ENCODE data around the gene PIK3CB. TPM values are rescaled to one million over a fixed set of nuclear protein-coding genes. Genes with fewer than 3 reads are reported as not detected.

The PIK3CB gene
- total and polyA plus RNA-seq, 2 of the 8 experiments (the other 6 are each of a cell fraction or from before 2014, with no cell fraction given) = 8.3 to 35.2 TPM

GRCh38 chr3:138873471-138874278, 38.9 kb upstream of the PIK3CB start:
- H2BK5ac ChIP-seq (ENCODE audit: low read depth, low read length) = no peak overlapping the region
- no peaks in the 10 kb centered on the region for H3K27me3 ChIP-seq (replicated peaks in 1 of 4; ENCODE audit: control insufficient read depth in 3 of 4, extremely low read depth in 1 of 4, insufficient read depth in 3 of 4, low read length in 3 of 4)
- ChIA-PET CTCF (ENCODE audit: partially characterized antibody) (interaction anchor here (1.9 kb wide), 1 partner anchor 17 kb away, joined by 6 read pairs; no protein-coding TSS in a partner anchor), POLR2A (ENCODE audit: partially characterized antibody) (no interaction called here)
- WGBS, 2 experiments (ENCODE audit: extremely low coverage in 1 of 2, insufficient coverage in 1 of 2, insufficient read length in 1 of 2, insufficient replicate concordance in 2 of 2, low coverage in 1 of 2, low lambda C conversion rate in 2 of 2, missing lambda C conversion rate in 1 of 2) = 81% methylated on average over 10 of the region's 10 CpGs; no CpG with 5 or more reads in 1 of the 2 experiments
- H4K20me1 ChIP-seq (replicated peaks in 1 of 2; ENCODE audit: control insufficient read depth in 1 of 2, insufficient read depth in 2 of 2, low read length in 2 of 2) = no peaks in the 10 kb centered on the region
- no peak overlapping the region for H3K4me2 ChIP-seq (ENCODE audit: insufficient read depth in 1 of 2, low read depth in 2 of 2, low read length in 2 of 2)
- H2BK15ac ChIP-seq (ENCODE audit: low read length) = no peak overlapping the region
- no peak overlapping the region for H2BK12ac ChIP-seq (ENCODE audit: low read depth, low read length)
- H3K18ac ChIP-seq (ENCODE audit: extremely low read depth, low read length) = no peak overlapping the region
- no peak overlapping the region for H3K27ac ChIP-seq (ENCODE audit: low read depth, low read length)
- no peak overlapping the region for H3K14ac ChIP-seq (ENCODE audit: insufficient read length)
- no peak overlapping the region for H4K5ac ChIP-seq (ENCODE audit: insufficient read length, low read depth, low read length)
- H2AK5ac ChIP-seq (ENCODE audit: low read depth, low read length) = no peak overlapping the region
- no peaks in the 10 kb centered on the region for H3K36me3 ChIP-seq (ENCODE audit: control insufficient read depth in 2 of 4, insufficient read depth in 4 of 4, low read length in 3 of 4)
- H3K79me2 ChIP-seq (ENCODE audit: control insufficient read depth in 1 of 2, insufficient read depth in 2 of 2, low read length in 2 of 2) = no peaks in the 10 kb centered on the region
- H3K4me3 ChIP-seq (ENCODE audit: extremely low read depth in 1 of 4, insufficient read depth in 2 of 4, low read depth in 3 of 4, low read length in 4 of 4) = no peak overlapping the region
- no peak for DNase-seq (ENCODE audit: low read depth in 1 of 2, low spot score in 2 of 2)
- no peak overlapping the region for H3K56ac ChIP-seq (replicated peaks; ENCODE audit: insufficient read length, low read depth, low read length)
- no peak overlapping the region for H2BK20ac ChIP-seq (ENCODE audit: low read length)
- no peaks in the 10 kb centered on the region for H3K4me1 ChIP-seq (replicated peaks in 1 of 4; ENCODE audit: control insufficient read depth in 3 of 4, insufficient read depth in 4 of 4, low read length in 3 of 4)
- H3K23ac ChIP-seq (ENCODE audit: insufficient read length) = no peak overlapping the region
- H2BK120ac ChIP-seq (replicated peaks; ENCODE audit: low read depth, low read length) = no peak overlapping the region
- no peak for FAIRE-seq
- H3K23me2 ChIP-seq (ENCODE audit: low read depth, low read length) = no peaks in the 10 kb centered on the region
- no peak overlapping the region for H2AFZ ChIP-seq (ENCODE audit: low read length)
- H3K9me3 ChIP-seq (ENCODE audit: insufficient read depth in 2 of 2, low read depth in 1 of 2, low read length in 1 of 2) = no peaks in the 10 kb centered on the region
- H4K91ac ChIP-seq (replicated peaks; ENCODE audit: insufficient read length, low read length) = no peak overlapping the region
- no peak overlapping the region for H4K8ac ChIP-seq (ENCODE audit: extremely low read depth, insufficient read depth, low read length)
- no peak overlapping the region for H3K9ac ChIP-seq (replicated peaks in 1 of 4; ENCODE audit: extremely low read depth in 1 of 4, low read depth in 3 of 4, low read length in 3 of 4)
- no peak overlapping the region for H3K4ac ChIP-seq (replicated peaks; ENCODE audit: insufficient read length, low read depth, low read length)
- no peaks in the 10 kb centered on the region for H3K79me1 ChIP-seq (ENCODE audit: low read depth, low read length)
- TF ChIP-seq JUN (IDR thresholded peaks at IDR 0.05; ENCODE audit: low read depth, low read length) (no peak), POLR2AphosphoS5 (IDR thresholded peaks at IDR 0.05; ENCODE audit: low read depth, low read length) (no peak), NANOG (IDR thresholded peaks at IDR 0.05; ENCODE audit: insufficient read depth, low read depth, low read length, poor library complexity, severe bottlenecking) (no peak), SP4 (IDR thresholded peaks at IDR 0.05; ENCODE audit: low read length) (no peak), CTBP2 (IDR thresholded peaks at IDR 0.05; ENCODE audit: borderline replicate concordance, insufficient read depth, insufficient read length, low read length) (no peak)
